GM12864 (cell line): ENCODE measurements around the gene SENP2.
"Not testable (repeated sequence)": the region's sequence is repeated elsewhere in the genome, so short reads cannot be mapped to it uniquely, and the experiment has no call there.

Experiments used
- DNase-seq: peaks from one replicate; pipeline ENCODE4 v3.0.0-alpha.2; 2011; ENCODE audit warnings: low read depth
- H3K4me3 ChIP-seq: 2 replicates; pipeline ENCODE4 v1.5.1; 2011; ENCODE audit warnings: mild to moderate bottlenecking, low read depth, low read length, control low read depth
- TF ChIP-seq, protein P1 (sequence below): IDR thresholded peaks from 2 replicates; pipeline ENCODE4 v1.5.1; 2011; ENCODE audit warnings: low read depth, mild to moderate bottlenecking, moderate library complexity, low read length, control low read depth, inconsistent platforms; ENCODE audit errors: missing control alignments

The SENP2 gene

GRCh38 chr3:185657691-185658503 lies 71.8 kb downstream of the SENP2 start:
- no peak for DNase-seq
- TF ChIP-seq, protein P1, sequence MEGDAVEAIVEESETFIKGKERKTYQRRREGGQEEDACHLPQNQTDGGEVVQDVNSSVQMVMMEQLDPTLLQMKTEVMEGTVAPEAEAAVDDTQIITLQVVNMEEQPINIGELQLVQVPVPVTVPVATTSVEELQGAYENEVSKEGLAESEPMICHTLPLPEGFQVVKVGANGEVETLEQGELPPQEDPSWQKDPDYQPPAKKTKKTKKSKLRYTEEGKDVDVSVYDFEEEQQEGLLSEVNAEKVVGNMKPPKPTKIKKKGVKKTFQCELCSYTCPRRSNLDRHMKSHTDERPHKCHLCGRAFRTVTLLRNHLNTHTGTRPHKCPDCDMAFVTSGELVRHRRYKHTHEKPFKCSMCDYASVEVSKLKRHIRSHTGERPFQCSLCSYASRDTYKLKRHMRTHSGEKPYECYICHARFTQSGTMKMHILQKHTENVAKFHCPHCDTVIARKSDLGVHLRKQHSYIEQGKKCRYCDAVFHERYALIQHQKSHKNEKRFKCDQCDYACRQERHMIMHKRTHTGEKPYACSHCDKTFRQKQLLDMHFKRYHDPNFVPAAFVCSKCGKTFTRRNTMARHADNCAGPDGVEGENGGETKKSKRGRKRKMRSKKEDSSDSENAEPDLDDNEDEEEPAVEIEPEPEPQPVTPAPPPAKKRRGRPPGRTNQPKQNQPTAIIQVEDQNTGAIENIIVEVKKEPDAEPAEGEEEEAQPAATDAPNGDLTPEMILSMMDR: no peak

DNA sequence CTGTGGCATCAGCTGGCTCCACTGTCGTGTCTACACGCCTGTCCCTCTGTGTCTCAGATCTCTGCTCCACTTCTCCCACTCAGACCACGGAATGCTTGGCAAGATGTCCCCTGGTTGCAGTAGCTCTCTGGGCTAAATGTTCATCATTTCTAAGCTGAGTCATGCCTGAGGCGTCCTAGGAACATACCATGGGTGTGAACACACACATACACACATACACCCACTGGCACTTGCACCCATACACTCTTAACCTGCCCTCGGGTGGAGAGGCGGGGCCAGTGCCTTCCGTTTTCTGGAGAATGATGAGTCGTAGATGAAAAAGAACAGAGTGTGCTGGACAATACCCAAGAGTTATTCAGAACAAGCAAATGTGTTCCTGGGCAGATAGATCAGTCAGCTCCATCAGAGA lies 72.4 kb downstream of the SENP2 start:
- H3K4me3 ChIP-seq: no peak overlapping the region
- TF ChIP-seq, protein P1: no peak
- DNase-seq: no peak

More at GRCh38 chr3:185657691-185658503, 71.8 kb downstream of the SENP2 start:
- no peak overlapping the region for H3K4me3 ChIP-seq

GRCh38 chr3:185658943-185659342 lies 72.8 kb downstream of the SENP2 start:
- no peak for DNase-seq
- no peak overlapping the region for H3K4me3 ChIP-seq
- TF ChIP-seq, protein P1: no peak

DNA sequence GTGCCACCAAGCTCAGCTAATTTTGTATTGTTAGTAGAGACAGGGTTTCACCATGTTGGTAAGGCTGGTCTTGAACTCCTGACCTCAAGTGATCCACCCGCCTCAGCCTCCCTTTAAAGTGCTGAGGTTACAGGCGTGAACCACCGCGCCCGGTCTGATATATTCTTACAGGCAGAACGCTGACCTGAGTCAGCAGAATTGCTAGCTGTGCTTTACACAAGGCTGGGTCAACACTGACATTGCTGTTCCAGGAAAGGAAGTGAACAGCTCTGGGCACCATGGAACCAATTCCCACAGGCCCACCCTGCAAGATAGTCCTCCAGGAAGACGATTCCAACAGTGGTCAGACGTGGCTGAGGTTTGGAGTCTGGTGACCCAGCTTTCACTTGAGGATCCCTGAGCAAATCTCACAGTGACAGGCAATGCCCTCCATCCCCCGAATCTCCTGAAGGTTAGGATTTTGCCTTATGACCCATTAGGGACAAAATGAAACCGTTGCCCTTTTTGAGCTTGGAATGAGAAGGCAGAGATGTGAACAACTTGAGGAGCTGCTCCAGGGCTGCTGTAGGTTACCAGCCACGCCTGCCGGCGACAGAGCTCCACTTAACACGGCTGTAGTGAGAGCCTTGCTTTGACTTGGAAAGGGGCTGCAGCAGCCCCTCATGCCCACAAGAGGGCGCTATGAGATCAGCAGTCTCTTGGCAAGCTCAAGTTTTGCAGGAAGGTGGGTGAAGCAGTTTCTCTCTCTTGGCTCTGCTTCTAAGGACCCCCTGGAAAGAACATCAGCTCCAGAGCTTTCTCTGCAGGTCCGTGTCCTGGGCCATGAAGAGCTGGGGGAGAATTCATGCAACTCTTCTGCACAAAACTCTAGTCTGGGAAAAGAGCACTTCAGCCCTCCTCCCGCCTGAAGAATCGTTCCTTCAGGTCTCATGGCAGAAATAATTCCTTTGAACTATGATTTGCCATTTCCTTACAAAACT lies 74.1 kb downstream of the SENP2 start:
- no peak overlapping the region for H3K4me3 ChIP-seq
- peak; percentile 33 for DNase-seq
- TF ChIP-seq, protein P1: peak; percentile 100

GRCh38 chr3:185661296-185661695 lies 75.2 kb downstream of the SENP2 start:
- H3K4me3 ChIP-seq, DNase-seq: not testable (repeated sequence)

- TF ChIP-seq, protein P1: no peak
- H3K4me3 ChIP-seq: no peak overlapping the region
- no peak for DNase-seq
Measured at GRCh38 chr3:185661772-185662171, 75.7 kb downstream of the SENP2 start.

DNA sequence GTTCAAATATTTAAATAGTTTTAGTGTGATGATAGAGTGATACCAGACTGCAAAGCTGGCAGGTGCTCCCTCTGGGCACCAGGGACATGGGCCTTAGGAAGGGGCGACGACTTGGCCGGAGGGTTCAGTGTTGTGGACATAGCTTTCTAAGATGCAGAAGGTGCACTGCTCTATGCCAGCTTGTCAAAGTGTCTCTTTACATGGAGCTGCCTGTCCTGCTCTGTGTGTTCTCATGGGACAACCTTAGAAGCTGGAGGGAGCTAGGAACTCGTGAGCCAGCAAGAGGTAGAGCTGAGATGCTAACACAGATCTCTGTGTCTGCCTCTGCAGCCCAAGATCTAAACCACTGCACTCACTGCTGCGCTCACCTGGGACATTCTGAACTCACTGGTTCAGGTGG lies 77.8 kb downstream of the SENP2 start:
- no peak for DNase-seq
- H3K4me3 ChIP-seq: no peak overlapping the region

More for the DNA sequence above, 77.8 kb downstream of the SENP2 start:
- TF ChIP-seq, protein P1: no peak
